Left renal cortex interstitium (tissue), 4 donors: Measurements from ENCODE around the gene AHSG. TPM values are rescaled to one million over a fixed set of nuclear protein-coding genes. Genes with fewer than 3 reads are reported as not detected.
"Not testable (repeated sequence)": the region's sequence is repeated elsewhere in the genome, so short reads cannot be mapped to it uniquely, and the experiment has no call there.

ENCODE experiments used
- DNase-seq, 4 donors: peaks; one replicate each; pipeline ENCODE4 v3.0.0-alpha.2; 2013; ENCODE audit warnings: low read depth in 4 of 4, low spot score in 2 of 4, missing footprints in 1 of 4
- polyA plus RNA-seq, 4 donors: library from polyadenylated mRNA; unstranded; fragments of 120-200 nt; gene quantifications; one replicate each; pipeline ENCODE4 v1.2.1, GENCODE V29; 2013; ENCODE audit not compliant: insufficient read length in 4 of 4

AHSG gene
- 10 to 100 TPM in 1 of 4 donors, under 1 TPM in 3; 0.37 to 90.9 (median 0.51) TPM for polyA plus RNA-seq

DNA sequence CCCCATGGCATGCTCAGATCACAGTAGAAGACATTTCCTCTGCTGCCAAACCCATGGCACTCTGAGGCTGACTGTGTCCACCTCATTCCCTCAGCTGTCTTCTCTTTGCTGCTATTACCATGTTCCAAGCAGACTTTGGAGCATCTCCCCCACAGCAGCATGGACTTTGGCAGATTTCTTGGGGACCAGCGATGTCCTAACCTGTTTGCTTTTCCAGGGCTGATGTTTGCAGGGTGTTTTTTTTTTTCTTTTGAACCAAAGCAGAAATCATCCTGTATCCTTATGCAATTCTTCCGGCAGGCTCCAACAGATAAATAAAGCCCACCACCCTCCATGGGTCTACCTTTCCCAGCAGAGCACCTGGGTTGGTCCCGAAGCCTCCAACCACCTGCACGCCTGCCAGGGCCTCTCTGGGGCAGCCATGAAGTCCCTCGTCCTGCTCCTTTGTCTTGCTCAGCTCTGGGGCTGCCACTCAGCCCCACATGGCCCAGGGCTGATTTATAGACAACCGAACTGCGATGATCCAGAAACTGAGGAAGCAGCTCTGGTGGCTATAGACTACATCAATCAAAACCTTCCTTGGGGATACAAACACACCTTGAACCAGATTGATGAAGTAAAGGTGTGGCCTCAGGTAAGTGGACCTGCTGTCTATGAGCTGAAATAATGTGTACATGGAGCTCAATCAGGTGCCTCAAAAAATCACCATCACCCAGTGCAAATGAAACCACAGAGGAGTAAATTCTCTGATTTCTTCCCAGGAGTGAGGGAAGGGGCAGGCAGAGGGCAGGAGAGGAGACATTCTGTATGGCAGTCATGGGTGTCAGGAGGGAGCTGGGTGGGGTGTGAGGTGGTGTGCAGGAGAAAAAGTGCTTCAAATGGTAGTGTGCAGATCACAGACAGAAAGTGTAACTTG lies at the start of gene AHSG:
AHSG (plus strand) TSS at position 340 of the 916 bp plus-strand sequence; CDS start at position 422, 82 bp downstream.
- no peak for DNase-seq

- DNase-seq = no peak
Measured at GRCh38 chr3:186564586-186564985, 48.3 kb upstream of the AHSG start.

GRCh38 chr3:186566772-186567071 lies 46.1 kb upstream of the AHSG start:
- DNase-seq = peak in 1 of 4 donors; percentile 36

DNA sequence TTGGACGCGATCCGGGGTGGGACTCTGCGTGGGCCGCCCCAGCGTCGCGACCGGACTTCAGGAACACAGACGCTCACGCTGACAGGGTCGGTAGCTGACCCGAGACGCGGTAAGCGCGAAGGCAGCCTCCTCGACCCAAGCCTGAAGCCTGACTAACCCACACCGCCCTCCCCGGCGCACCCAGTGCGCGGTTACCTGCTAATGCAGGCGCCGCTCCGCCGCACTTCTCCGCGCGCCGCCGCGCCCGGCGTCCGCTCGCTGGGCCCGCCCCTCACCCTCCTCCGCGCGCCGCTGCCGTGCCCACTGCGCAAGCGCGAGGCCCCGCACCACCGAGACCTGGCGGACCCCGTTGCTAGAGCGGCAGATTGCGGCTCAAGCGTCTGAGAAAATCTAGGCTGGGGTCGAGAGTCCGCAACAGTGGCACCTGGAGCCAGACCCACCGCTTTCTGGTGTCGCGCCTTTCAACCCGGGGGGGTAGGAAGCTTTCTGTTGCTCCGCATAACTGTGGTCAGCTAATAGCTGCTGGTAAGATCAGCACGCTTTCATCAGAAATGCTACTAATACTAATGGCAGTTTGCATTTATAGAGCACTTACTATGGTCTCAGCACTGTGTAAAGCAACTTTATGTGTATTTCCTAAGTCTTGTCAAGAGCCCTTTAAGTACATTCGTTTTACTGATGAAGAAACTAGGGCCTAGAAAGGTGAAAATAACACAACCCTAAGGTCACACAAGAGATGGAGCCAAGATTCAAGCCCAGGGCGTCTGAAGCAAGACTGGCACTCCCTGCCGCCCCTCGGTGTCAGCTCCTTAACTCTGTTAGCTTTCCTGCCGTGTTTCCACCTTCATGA lies 45.6 kb upstream of the AHSG start, which contains the start of gene TBCCD1:
TBCCD1 (minus strand) TSS at position 268 of the 850 bp plus-strand sequence. CDS start 3,010 bp downstream, outside the sequence.
- peak; percentile 84 to 89 (median 87) for DNase-seq

GRCh38 chr3:186569361-186569760 lies 43.5 kb upstream of the AHSG start:
- DNase-seq = not testable (repeated sequence)

- DNase-seq = no peak
Measured at GRCh38 chr3:186569779-186570095, 43.1 kb upstream of the AHSG start.

- DNase-seq = peak; percentile 93 to 99 (median 98)
Measured at GRCh38 chr3:186570096-186570940, 42.5 kb upstream of the AHSG start, which contains the start of gene DNAJB11. Gene DNAJB11 (plus strand): TSS chr3:186570720. CDS start chr3:186570898, 178 bp downstream.

DNA sequence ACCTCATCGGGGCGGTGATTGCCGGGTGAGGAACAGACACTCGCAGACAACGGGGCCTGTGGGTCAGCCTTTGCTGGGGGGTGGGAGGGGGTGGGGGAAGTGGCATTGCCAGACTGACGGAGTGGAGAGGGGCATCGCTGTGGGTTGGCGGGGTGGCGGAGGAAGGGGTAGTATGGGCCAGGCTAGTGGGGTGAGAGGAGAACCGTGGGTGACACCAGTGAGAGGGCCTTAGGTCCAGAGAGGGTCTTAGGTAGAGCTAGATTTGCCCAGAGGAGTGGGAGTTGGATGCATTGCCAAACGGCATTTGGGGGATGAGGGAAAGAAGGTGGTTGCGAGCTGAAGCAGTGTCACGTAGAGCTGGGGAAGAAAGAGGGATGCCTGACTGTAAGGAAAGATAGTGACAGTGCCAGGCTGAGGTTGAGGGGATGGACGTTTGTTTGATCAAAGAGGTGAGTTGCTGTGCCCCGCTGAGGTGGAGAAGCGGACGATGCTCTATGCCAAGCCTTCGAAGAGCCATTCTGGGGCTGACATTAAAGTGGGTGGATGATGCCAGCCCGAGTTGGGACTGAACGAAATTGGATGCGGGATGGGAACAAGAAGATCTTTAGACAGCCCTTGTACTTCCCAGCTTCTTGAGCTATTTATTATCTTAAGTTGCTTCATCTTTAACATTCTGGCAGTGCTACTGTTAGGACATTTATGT lies 41.8 kb upstream of the AHSG start:
- DNase-seq = peak in 1 of 4 donors; percentile 9

- no peak for DNase-seq
Measured at GRCh38 chr3:186571644-186572013, 41.2 kb upstream of the AHSG start.

GRCh38 chr3:186577521-186577920 lies 35.3 kb upstream of the AHSG start:
- no peak for DNase-seq

GRCh38 chr3:186580785-186581184 lies 32.1 kb upstream of the AHSG start:
- DNase-seq = no peak

GRCh38 chr3:186582541-186582940 lies 30.3 kb upstream of the AHSG start:
- DNase-seq = no peak

GRCh38 chr3:186583831-186584230 lies 29.0 kb upstream of the AHSG start:
- no peak for DNase-seq

- not testable (repeated sequence) for DNase-seq
Measured at GRCh38 chr3:186586245-186586644, 26.6 kb upstream of the AHSG start.

DNA sequence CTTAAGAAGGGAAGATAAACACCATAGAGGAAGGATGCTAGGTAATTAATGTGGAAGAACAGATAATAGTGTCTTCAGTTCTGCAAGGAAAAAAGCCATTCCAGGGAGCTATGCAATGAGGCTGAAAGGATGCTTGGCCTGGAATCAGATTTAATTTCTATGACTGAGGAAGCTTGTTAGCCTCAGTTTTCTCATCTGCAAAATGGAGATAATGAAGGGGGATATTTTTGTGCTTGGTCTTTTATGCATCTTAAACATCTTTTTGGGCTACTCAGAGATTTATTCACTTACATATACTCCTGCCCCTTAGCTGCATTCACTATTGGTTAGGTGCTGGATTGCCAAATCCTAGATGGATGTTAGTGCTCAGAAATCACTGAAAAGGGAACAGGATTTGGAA lies 25.7 kb upstream of the AHSG start:
- no peak for DNase-seq

DNA sequence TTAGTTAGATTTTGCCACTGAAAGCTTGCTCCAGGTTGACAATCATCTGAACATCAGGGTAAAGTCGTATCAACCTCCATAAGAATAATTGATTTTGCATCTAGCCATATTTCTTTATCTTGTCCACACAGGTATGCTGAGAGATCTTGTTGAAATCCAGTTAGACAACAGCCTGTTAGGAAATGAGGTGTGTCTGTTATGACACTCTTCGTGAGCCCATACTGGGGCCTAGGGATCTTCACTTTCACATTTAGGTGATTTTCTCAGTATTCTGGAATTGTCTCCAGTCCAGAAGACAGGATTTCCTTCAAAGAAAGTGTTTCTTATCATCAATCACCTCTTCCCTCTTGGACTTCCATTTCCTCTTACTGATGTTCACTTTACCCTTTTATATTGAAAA lies 24.2 kb upstream of the AHSG start:
- DNase-seq = no peak

GRCh38 chr3:186589121-186589520 lies 23.7 kb upstream of the AHSG start:
- DNase-seq = no peak

DNA sequence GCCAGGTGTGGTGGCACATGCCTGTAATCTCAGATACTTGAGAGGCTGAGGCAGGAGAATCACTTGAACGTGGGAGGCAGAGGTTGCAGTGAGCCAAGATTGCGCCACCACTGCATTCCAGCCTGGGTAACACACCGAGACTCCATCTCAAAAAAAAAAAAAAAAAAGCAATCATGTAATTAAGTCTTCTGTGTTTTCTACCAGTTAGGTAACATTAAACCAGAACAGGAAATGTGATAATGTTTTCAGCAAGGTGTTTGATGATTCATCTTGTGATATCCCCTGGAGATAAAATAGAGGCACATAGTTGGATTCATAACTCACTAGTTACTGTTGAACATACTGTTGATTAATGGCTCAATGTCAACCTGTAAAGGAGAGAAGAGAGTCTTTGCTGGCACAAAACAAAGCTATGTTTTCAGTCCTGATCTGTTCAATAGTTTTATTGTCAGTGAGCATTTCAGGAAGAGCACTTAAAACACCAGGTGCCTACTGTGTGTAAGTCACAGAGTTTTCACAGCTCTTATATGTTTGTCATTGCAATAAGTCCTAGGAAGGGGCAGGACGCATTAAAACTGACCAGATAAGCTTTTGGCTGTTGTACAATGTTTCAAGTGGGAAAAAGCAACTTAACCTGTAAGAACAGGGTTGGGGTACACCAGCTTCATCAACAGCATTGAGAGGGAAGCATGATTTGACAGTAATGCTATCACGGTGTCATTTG lies 22.8 kb upstream of the AHSG start:
- DNase-seq = no peak

DNA sequence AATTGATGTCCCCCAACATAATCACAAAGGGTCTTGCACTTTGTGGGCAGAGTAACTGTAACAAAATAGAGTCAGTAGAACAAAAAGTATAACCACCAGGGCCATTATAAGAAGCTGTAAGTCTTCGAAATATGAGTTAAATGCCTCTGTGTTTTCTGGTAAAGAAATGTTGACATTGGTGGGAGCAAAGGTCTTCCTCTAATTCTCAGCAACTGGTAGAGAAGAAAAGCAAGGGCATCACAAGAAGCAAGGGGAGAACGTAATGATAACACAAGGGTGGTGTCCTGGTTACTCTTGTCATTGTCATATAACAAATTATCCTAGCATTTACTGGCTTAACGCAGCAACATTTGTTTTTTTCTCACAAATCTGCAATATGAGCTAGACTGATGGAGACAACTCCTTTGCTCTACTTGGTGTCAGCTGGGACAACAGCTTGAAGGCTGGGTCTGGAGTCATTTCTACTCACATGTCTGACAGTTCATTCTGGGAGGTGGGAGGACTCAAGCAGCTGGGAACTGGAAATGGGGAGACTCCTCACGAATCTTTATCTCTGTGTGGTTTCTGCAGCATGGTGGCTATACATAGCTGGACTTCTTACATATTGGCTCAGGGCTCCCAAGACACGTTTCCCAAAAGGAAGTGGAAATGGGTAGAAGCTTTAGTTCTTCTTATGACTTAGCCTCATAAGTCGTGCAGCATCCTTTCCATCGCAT lies 22.1 kb upstream of the AHSG start:
- no peak for DNase-seq
